D721Med (cell line): ENCODE results near the gene XXYLT1.

ENCODE experiments used
- DNase-seq: peaks from one replicate; pipeline ENCODE4 v3.0.0; 2011; ENCODE audit warnings: low spot score; ENCODE audit not compliant: insufficient read length
- FAIRE-seq: peaks from 2 replicates; lab custom pipeline; 2011; peaks lifted over from hg19 to GRCh38; lab: Jason Lieb, UNC
- TF ChIP-seq, protein P1 (sequence below): IDR thresholded peaks from 2 replicates; pipeline ENCODE4 v1.5.1; 2012; ENCODE audit warnings: mild to moderate bottlenecking, control low read depth; ENCODE audit not compliant: insufficient read depth; ENCODE audit errors: missing control alignments

Gene XXYLT1

DNA sequence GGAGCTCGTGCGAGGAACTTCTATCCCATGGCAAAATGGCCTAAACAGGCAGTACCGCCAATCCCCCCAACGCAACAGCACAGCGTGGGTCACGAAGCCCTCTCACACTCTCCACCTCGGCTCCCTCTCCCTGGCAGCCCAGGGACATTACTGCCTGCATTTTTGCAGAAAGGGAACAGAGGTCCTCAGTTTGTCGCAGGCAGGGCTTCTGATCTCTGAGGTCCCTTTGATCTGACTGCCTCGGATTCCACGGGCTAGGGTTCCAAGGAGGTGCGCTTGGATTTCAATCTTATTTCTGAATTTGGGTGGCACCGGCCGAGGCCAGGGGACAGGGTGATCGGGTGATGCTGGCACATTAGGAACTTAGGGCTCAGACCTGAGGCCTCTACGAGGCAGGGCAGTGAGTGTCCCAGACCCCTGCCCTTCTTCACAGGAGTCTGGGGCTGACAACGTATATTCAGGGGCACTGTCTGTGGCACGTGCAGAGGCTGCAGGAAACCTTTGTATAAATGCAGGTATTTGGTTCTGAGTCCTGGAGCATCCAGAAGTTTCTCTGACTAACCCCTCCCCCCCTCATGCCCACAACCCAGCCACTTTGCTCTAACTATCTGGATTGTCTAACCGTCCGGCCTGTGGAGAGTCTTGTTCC is 197.9 kb downstream of the XXYLT1 start:
- TF ChIP-seq, protein P1, sequence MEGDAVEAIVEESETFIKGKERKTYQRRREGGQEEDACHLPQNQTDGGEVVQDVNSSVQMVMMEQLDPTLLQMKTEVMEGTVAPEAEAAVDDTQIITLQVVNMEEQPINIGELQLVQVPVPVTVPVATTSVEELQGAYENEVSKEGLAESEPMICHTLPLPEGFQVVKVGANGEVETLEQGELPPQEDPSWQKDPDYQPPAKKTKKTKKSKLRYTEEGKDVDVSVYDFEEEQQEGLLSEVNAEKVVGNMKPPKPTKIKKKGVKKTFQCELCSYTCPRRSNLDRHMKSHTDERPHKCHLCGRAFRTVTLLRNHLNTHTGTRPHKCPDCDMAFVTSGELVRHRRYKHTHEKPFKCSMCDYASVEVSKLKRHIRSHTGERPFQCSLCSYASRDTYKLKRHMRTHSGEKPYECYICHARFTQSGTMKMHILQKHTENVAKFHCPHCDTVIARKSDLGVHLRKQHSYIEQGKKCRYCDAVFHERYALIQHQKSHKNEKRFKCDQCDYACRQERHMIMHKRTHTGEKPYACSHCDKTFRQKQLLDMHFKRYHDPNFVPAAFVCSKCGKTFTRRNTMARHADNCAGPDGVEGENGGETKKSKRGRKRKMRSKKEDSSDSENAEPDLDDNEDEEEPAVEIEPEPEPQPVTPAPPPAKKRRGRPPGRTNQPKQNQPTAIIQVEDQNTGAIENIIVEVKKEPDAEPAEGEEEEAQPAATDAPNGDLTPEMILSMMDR = no peak
- DNase-seq (no peak), FAIRE-seq (no peak)

DNA sequence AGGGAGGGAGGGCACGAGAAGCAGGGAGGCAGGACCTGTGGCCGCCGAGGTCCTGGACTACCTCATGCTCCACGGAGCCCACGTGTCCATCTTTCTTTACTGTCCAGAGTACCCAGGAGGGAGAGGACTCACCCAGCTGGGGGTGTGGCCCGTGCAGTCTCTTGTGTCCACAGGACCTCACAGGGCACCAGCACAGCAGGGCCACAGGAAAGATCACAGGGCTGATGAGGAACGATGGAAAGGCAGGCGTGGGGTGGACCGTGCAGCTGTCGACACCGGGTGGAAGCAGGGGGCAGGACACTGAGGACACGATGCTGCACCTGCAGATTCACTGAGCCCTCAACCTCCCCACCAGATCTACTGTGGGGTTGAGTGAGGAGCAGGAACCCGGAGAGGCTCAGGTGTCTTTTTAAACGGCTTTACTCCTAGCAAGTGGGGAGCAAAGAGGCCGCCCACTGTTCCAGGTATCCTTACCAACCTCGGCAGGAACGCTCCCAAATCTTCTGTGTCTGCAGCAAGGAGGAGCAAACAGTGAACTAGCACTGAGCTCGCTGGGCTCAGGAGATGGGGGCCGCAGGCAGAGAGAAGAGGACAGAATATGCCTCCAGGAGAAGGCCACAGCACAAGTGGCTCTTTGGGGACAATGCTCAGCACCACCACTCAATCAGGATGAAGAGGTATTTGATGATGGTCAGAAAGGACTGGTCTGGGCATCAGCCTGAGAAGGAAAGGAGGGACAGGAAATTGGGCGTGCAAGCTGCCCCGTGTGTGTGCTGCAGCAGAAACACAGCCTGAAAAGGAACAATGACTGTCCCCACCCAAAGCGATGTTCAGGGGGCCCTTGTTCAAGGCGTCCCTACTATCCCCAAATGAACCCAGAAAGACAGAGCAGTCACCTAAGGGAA is 198.8 kb downstream of the XXYLT1 start:
- FAIRE-seq (no peak), DNase-seq (no peak)
- TF ChIP-seq, protein P1 = no peak

DNA sequence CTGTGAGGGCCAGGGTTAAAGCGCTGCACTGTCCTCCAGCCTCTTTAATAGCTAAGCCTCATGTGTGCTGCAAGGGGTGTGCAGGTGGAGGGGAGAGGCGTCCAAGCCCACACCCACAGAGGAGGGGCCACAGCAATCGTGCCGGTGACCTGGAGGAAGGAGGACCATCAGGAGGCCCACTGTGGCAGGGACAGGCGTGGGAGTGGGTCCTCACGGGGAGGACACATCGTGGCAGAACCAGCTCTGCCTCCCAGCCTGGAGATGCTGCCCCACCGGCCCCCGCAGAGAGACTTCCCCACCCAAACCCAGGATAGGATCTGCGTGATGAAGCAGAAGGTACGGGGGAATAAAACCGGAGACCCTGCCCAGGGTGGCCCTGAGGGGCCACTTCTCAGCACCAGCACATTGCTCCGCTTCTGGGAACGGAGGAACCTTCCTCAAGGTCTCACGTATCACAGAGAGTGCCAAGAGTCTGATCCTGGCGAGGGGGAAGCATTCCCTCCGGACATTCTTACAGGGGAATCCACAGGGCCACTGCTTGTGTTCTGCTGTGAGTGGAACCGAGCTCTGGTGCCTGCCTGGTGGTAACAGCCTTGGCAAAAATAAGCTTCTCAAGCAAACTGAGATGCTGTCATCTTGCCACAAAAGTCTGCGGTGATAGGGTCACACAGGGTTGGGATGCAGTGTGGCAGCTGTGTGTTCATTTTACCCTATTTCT is 199.8 kb downstream of the XXYLT1 start:
- FAIRE-seq (no peak), DNase-seq (no peak)
- TF ChIP-seq, protein P1 = no peak

DNA sequence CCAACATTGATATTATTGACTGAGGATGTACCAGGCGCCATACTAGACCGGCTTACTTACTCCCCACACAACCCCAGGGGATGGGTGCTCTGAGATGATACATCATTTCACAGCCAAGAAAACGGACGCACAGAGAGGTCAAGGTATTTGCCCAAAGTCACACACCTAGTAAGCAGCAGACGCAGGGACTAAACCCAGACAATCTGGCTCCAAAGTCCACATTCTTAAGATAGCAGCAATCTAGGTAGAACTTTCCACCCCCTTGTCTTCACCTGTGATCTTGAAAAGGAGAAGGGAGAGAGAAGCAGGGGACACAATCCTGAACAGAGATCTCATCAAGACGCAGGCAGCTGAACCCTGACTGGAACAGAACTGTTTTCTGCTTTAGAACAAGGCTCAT is 200.6 kb downstream of the XXYLT1 start:
- FAIRE-seq (no peak), DNase-seq (no peak)
- TF ChIP-seq, protein P1 = no peak

DNA sequence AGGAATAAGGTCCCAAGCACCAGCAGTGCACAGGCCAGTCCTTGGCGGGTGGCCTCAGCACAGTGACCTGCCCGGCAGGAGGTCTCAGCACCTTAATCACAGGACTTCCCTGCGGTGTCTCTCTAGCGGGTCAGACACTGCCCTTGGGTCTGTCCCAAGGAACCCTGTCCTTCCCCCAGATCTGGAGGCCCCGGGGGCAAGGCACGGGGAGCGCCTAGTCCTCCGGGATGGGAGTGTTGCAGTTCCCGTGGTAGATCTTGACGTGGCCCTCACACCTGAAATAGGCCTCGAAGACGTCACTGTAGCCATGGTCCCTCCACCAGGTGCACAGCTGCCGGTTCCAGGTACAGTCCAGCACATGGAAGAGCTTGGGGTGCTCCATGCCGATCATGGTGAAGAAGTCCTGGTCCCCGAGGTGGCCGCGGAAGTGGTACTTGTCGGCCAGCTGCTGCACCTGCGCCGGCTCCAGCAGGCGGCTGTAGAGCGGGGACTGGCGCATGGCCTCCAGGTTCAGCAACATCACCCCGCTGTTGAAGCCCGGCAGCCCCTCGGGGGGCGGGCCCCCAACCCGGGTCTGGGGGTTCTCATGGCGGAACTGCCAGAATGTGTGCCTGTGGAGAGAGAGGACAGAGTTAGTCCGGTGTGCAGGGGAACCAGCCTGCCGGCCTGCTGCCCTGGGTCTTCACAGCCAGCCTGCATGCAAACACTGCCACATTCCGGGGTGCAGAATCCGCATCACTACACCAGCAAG is 201.3 kb downstream of the XXYLT1 start:
- no peak for DNase-seq
- TF ChIP-seq, protein P1 = no peak
- FAIRE-seq = no peak
